Ishikawa (cell line): Measurements from ENCODE around the gene CYB5R4.

Experiments used
- CEBPB ChIP-seq: IDR thresholded peaks from 2 replicates; pipeline ENCODE4 v1.6.1; 2012
- EGR1 ChIP-seq: IDR thresholded peaks from 2 replicates; pipeline ENCODE4 v1.6.1; 2012
- FOXM1 ChIP-seq: IDR thresholded peaks from 2 replicates; pipeline ENCODE4 v1.6.1; 2012; ENCODE audit warnings: low read depth, borderline replicate concordance
- MAX ChIP-seq: IDR thresholded peaks from 2 replicates; pipeline ENCODE4 v1.6.1; 2012
- NFIC ChIP-seq: IDR thresholded peaks from 2 replicates; pipeline ENCODE4 v1.6.1; 2012
- RAD21 ChIP-seq: IDR thresholded peaks from 2 replicates; pipeline ENCODE4 v1.6.1; 2012; ENCODE audit warnings: low read depth
- TAF1 ChIP-seq: IDR thresholded peaks from 2 replicates; pipeline ENCODE4 v1.6.1; 2012; ENCODE audit warnings: low read depth, mild to moderate bottlenecking
- TEAD4 ChIP-seq: IDR thresholded peaks from 2 replicates; pipeline ENCODE4 v1.6.1; 2012
- YY1 ChIP-seq: IDR thresholded peaks from 2 replicates; pipeline ENCODE4 v1.6.1; 2012; ENCODE audit warnings: low read depth

- TF ChIP-seq TAF1 (no peak), FOXM1 (no peak), YY1 (no peak), TEAD4 (no peak), CEBPB (no peak), EGR1 (no peak), NFIC (no peak), RAD21 (no peak), MAX (no peak)
These were observed 142.7 kb downstream of the CYB5R4 start for GRCh38 chr6:84002226-84002625.
